HUDEP-2 (cell line): Measurements from ENCODE around the gene BPIFB1.

ENCODE experiments used
- DNase-seq, 76 experiments: peaks; one replicate each; lab custom pipeline; 2025; ENCODE audit not compliant: unreplicated experiment in 76 of 76; lab: John Stamatoyannopoulos, UW

Gene BPIFB1

GRCh38 chr20:33272155-33272873 lies 10.7 kb upstream of the BPIFB1 start:
- DNase-seq = no peak

- DNase-seq = no peak
Observed at GRCh38 chr20:33273117-33273851, 9.7 kb upstream of the BPIFB1 start.

- no peak for DNase-seq
Observed at GRCh38 chr20:33275215-33275614, 7.8 kb upstream of the BPIFB1 start.

- no peak for DNase-seq
Observed at GRCh38 chr20:33275871-33276270, 7.1 kb upstream of the BPIFB1 start.

- DNase-seq = no peak
Observed at GRCh38 chr20:33276303-33277113, 6.5 kb upstream of the BPIFB1 start.

GRCh38 chr20:33277471-33278441 lies 5.3 kb upstream of the BPIFB1 start:
- DNase-seq = no peak

- no peak for DNase-seq
Observed at GRCh38 chr20:33278700-33279099, 4.3 kb upstream of the BPIFB1 start.

GRCh38 chr20:33279261-33279910 lies 3.6 kb upstream of the BPIFB1 start:
- DNase-seq = no peak

GRCh38 chr20:33280000-33280680 lies 2.9 kb upstream of the BPIFB1 start:
- no peak for DNase-seq

- DNase-seq = no peak
Observed at GRCh38 chr20:33280775-33281174, 2.2 kb upstream of the BPIFB1 start.

GRCh38 chr20:33281550-33282146 lies 1.4 kb upstream of the BPIFB1 start:
- DNase-seq = peak in 1 of 76 experiments; percentile 5

- no peak for DNase-seq
Observed at GRCh38 chr20:33282196-33282934, 649 bp upstream of the BPIFB1 start.

GRCh38 chr20:33284284-33284683 lies 1.3 kb downstream of the BPIFB1 start:
- DNase-seq = no peak

GRCh38 chr20:33284937-33285336 lies 1.9 kb downstream of the BPIFB1 start:
- DNase-seq = no peak

- no peak for DNase-seq
Observed at GRCh38 chr20:33285861-33286495, 3.0 kb downstream of the BPIFB1 start.

GRCh38 chr20:33287884-33288283 lies 4.9 kb downstream of the BPIFB1 start:
- no peak for DNase-seq

- DNase-seq = no peak
Observed at GRCh38 chr20:33290852-33291251, 7.8 kb downstream of the BPIFB1 start.

GRCh38 chr20:33291416-33291815 lies 8.4 kb downstream of the BPIFB1 start:
- DNase-seq = no peak
